Measurements from ENCODE around the gene YARS1.

DNA sequence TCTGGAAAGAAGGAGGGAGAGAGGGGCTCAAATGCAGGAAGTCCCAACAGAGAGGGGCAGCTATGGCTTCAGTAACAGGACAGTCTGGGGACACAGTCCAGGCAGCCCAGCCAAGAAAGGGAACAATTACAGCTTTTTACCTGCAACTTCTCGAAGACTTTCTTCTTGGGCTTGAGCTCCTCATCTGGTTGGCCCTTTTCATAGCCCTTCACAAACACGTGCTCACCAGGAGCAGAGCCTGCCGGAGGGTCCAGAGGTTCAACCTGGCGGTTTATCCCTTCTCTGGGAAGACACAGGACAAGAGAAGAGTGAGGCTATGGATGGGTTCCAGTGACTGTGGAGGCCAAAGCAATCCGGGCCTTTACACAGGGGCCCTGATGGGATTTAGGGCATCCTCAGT lies 37.9 kb downstream of the YARS1 start:
- TF ChIP-seq, protein P1, sequence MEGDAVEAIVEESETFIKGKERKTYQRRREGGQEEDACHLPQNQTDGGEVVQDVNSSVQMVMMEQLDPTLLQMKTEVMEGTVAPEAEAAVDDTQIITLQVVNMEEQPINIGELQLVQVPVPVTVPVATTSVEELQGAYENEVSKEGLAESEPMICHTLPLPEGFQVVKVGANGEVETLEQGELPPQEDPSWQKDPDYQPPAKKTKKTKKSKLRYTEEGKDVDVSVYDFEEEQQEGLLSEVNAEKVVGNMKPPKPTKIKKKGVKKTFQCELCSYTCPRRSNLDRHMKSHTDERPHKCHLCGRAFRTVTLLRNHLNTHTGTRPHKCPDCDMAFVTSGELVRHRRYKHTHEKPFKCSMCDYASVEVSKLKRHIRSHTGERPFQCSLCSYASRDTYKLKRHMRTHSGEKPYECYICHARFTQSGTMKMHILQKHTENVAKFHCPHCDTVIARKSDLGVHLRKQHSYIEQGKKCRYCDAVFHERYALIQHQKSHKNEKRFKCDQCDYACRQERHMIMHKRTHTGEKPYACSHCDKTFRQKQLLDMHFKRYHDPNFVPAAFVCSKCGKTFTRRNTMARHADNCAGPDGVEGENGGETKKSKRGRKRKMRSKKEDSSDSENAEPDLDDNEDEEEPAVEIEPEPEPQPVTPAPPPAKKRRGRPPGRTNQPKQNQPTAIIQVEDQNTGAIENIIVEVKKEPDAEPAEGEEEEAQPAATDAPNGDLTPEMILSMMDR (IDR thresholded peaks at IDR 0.05) = no peak
- TF ChIP-seq ZFX (IDR thresholded peaks at IDR 0.05; ENCODE audit: borderline replicate concordance) = no peak

All from 22Rv1 (cell line).